ENCODE data around the gene ZYG11A.
A peak's percentile ranks its signal among the peaks of the same experiment; 100 is the strongest.

Gene ZYG11A

GRCh38 chr1:52907068-52907811 is 64.7 kb downstream of the ZYG11A start:
- Histone ChIP-seq H3K4me1 (ENCODE audit: control insufficient read depth, insufficient read depth, low read length) (no peaks in the 10 kb centered on the region), H3K27ac (ENCODE audit: extremely low read depth, low read depth, low read length) (no peak overlapping the region), H3K9me3 (ENCODE audit: control insufficient read depth, insufficient read depth, low read depth, low read length) (no peaks in the 10 kb centered on the region), H3K36me3 (ENCODE audit: control insufficient read depth in 2 of 2, insufficient read depth in 1 of 2, low read length in 2 of 2) (peaks cover 0 to 5% of the 10 kb centered on the region in 2 experiments; a peak in 2 of 3 replicates), H3K4me3 (ENCODE audit: low read depth, low read length) (no peak overlapping the region)
- CTCF ChIA-PET, result interaction anchor here (0.7 kb wide), 1 partner anchor 211 kb away, joined by 5 read pairs; no protein-coding TSS in a partner anchor
- TF ChIP-seq ZNF549 (tag by site-specific recombination; IDR thresholded peaks at IDR 0.05) (no peak), ZNF341 (tag by site-specific recombination; IDR thresholded peaks at IDR 0.05; ENCODE audit: low read depth) (0 out of 2 replicates have a peak, but pooled peaks have one; percentile 23)
- POLR2A ChIA-PET, result no interaction called here

- POLR2A ChIA-PET, result no interaction called here
- Histone ChIP-seq H3K27ac (ENCODE audit: extremely low read depth, low read depth, low read length) (no peak overlapping the region), H3K4me3 (ENCODE audit: low read depth, low read length) (no peak overlapping the region), H3K4me1 (ENCODE audit: control insufficient read depth, insufficient read depth, low read length) (no peaks in the 10 kb centered on the region), H3K9me3 (ENCODE audit: control insufficient read depth, insufficient read depth, low read depth, low read length) (no peaks in the 10 kb centered on the region), H3K36me3 (ENCODE audit: control insufficient read depth in 2 of 2, insufficient read depth in 1 of 2, low read length in 2 of 2) (peaks cover 0 to 5% of the 10 kb centered on the region in 2 experiments; a peak in 2 of 3 replicates)
- CTCF ChIA-PET, result interaction anchor here (0.9 kb wide), 1 partner anchor 274 kb away, joined by 3 read pairs; no protein-coding TSS in a partner anchor
- TF ChIP-seq ZNF398 (tag by site-specific recombination; IDR thresholded peaks at IDR 0.05) (no peak), ZNF560 (tag by site-specific recombination; IDR thresholded peaks at IDR 0.05; ENCODE audit: borderline replicate concordance) (no peak)
These were observed 65.2 kb downstream of the ZYG11A start for GRCh38 chr1:52907812-52908153.

GRCh38 chr1:52911541-52911940 is 69.0 kb downstream of the ZYG11A start:
- Histone ChIP-seq H3K9me3 (ENCODE audit: control insufficient read depth, insufficient read depth, low read depth, low read length) (no peaks in the 10 kb centered on the region), H3K4me1 (ENCODE audit: control insufficient read depth, insufficient read depth, low read length) (no peaks in the 10 kb centered on the region), H3K36me3 (ENCODE audit: control insufficient read depth in 2 of 2, insufficient read depth in 1 of 2, low read length in 2 of 2) (peaks cover 0 to 5% of the 10 kb centered on the region in 2 experiments; a peak in 2 of 3 replicates), H3K27ac (ENCODE audit: extremely low read depth, low read depth, low read length) (no peak overlapping the region), H3K4me3 (ENCODE audit: low read depth, low read length) (no peak overlapping the region)
- ChIA-PET POLR2A (interaction anchor here (1.0 kb wide), 1 partner anchor 15 kb away, joined by 3 read pairs; the partner anchor contains the start of gene SCP2), CTCF (no interaction called here)
- TF ChIP-seq ZNF600 (tag by site-specific recombination; IDR thresholded peaks at IDR 0.05), result no peak
- TF ChIP-seq GLI4 (tag by site-specific recombination; IDR thresholded peaks at IDR 0.05), result no peak
- TF ChIP-seq ZNF501 (tag by site-specific recombination; IDR thresholded peaks at IDR 0.05), result no peak
- TF ChIP-seq ZNF280C (tag by site-specific recombination; IDR thresholded peaks at IDR 0.05), result no peak
- no peak for TF ChIP-seq ZNF335 (tag by site-specific recombination; conservative IDR thresholded peaks at IDR 0.05)
- TF ChIP-seq GLIS2 (tag by site-specific recombination; IDR thresholded peaks at IDR 0.05), result no peak
- no peak for TF ChIP-seq ZNF223 (tag by site-specific recombination; IDR thresholded peaks at IDR 0.05)
- no peak for TF ChIP-seq ZNF121 (tag by site-specific recombination; IDR thresholded peaks at IDR 0.05)
- TF ChIP-seq ZFP41 (tag by site-specific recombination; IDR thresholded peaks at IDR 0.05; ENCODE audit: borderline replicate concordance), result no peak
- TF ChIP-seq ZNF202 (tag by site-specific recombination; IDR thresholded peaks at IDR 0.05; ENCODE audit: borderline replicate concordance), result no peak
- TF ChIP-seq ZNF621 (tag by site-specific recombination; IDR thresholded peaks at IDR 0.05), result no peak
- no peak for TF ChIP-seq ZNF174 (tag by site-specific recombination; IDR thresholded peaks at IDR 0.05)
- no peak for TF ChIP-seq SP2 (tag by site-specific recombination; IDR thresholded peaks at IDR 0.05)
- no peak for TF ChIP-seq ZNF571 (tag by site-specific recombination; IDR thresholded peaks at IDR 0.05)
- no peak for TF ChIP-seq ZNF416 (tag by site-specific recombination; IDR thresholded peaks at IDR 0.05)
- no peak for TF ChIP-seq ELK4 (IDR thresholded peaks at IDR 0.05; ENCODE audit: borderline replicate concordance, low read depth, low read length)
- TF ChIP-seq ZNF549 (tag by site-specific recombination; IDR thresholded peaks at IDR 0.05), result no peak
